ENCODE data around the gene STAB2.

DNA sequence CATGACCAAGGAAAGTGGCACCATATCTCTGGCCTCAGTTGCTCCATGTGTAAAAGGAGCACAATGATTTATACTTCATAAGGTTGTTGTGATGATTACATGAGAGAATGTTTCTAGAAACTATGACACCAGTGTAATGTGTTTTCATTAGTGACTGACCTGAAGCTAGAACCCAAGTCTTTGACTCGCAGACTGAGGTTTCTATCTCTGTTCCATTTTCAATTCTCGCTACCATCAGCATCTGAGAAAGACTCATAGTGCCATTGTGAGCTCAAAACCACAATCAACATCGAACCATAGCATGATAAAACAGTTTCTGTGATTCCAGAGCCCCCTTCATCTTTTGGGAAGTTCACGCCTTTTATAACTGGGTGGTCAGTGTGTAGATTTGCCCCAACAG, 53.8 kb downstream of the STAB2 start:
- TF ChIP-seq CTCF (IDR thresholded peaks at IDR 0.05) (no peak), POLR2A (IDR thresholded peaks at IDR 0.05) (no peak)

All from body of pancreas (tissue), 4 donors.